ENCODE data around the gene DBI.
"Not testable (repeated sequence)": the region's sequence is repeated elsewhere in the genome, so short reads cannot be mapped to it uniquely, and the experiment has no call there.

The DBI gene

GRCh38 chr2:119372778-119373568 is 6.2 kb downstream of the DBI start:
- DNase-seq (ENCODE audit: low read depth) = no peak
- H3K4me3 ChIP-seq (ENCODE audit: low read length) = no peak overlapping the region
- TF ChIP-seq CTCF (conservative IDR thresholded peaks at IDR 0.05; ENCODE audit: low read length) = no peak

GRCh38 chr2:119373907-119374745 is 7.3 kb downstream of the DBI start:
- H3K4me3 ChIP-seq (ENCODE audit: low read length); DNase-seq (ENCODE audit: low read depth): not testable (repeated sequence)

GRCh38 chr2:119376406-119376805 is 9.6 kb downstream of the DBI start:
- not testable (repeated sequence) for DNase-seq (ENCODE audit: low read depth); H3K4me3 ChIP-seq (ENCODE audit: low read length)

- TF ChIP-seq CTCF (conservative IDR thresholded peaks at IDR 0.05; ENCODE audit: low read length) = no peak
- H3K4me3 ChIP-seq (ENCODE audit: low read length) = no peak overlapping the region
- no peak for DNase-seq (ENCODE audit: low read depth)
Measured at GRCh38 chr2:119376810-119377209, 10.0 kb downstream of the DBI start.

GRCh38 chr2:119377294-119377992 is 10.7 kb downstream of the DBI start:
- no peak overlapping the region for H3K4me3 ChIP-seq (ENCODE audit: low read length)
- TF ChIP-seq CTCF (conservative IDR thresholded peaks at IDR 0.05; ENCODE audit: low read length) = no peak
- no peak for DNase-seq (ENCODE audit: low read depth)

GRCh38 chr2:119377993-119378345 is 11.2 kb downstream of the DBI start:
- no peak for DNase-seq (ENCODE audit: low read depth)
- no peak overlapping the region for H3K4me3 ChIP-seq (ENCODE audit: low read length)
- TF ChIP-seq CTCF (conservative IDR thresholded peaks at IDR 0.05; ENCODE audit: low read length) = no peak

GRCh38 chr2:119378566-119378965 is 11.8 kb downstream of the DBI start:
- H3K4me3 ChIP-seq (ENCODE audit: low read length) = no peak overlapping the region
- DNase-seq (ENCODE audit: low read depth) = no peak
- TF ChIP-seq CTCF (conservative IDR thresholded peaks at IDR 0.05; ENCODE audit: low read length) = no peak

Data from AG10803 (cell line).